Liver (tissue), 9 donors: ENCODE results near the gene ICAM3. TPM values are rescaled to one million over a fixed set of nuclear protein-coding genes. Genes with fewer than 3 reads are reported as not detected.

Experiments
- DNase-seq: peaks from one replicate; pipeline ENCODE4 v3.0.0-alpha.2; 2017; ENCODE audit warnings: low spot score
- H3K27ac ChIP-seq, 2 donors: one replicate each; pipeline ENCODE4 v1.7.0; 2013; ENCODE audit warnings: inconsistent platforms in 2 of 2, low read length in 2 of 2, control low read depth in 1 of 2, low read depth in 1 of 2, mild to moderate bottlenecking in 1 of 2
- H3K27me3 ChIP-seq, 4 donors: one replicate each; pipeline versions ENCODE4 v1.6.1 to v1.7.0; 2013; ENCODE audit warnings: low read length in 3 of 4, inconsistent platforms in 1 of 4, mild to moderate bottlenecking in 1 of 4, moderate library complexity in 1 of 4; ENCODE audit not compliant: control insufficient read depth in 4 of 4, insufficient read depth in 4 of 4
- H3K36me3 ChIP-seq, 4 donors: one replicate each; pipeline versions ENCODE4 v1.6.1 to v1.7.0; 2013; ENCODE audit warnings: low read length in 3 of 4, mild to moderate bottlenecking in 3 of 4, low read depth in 1 of 4, moderate library complexity in 1 of 4; ENCODE audit not compliant: control insufficient read depth in 4 of 4, insufficient read depth in 3 of 4
- H3K4me1 ChIP-seq, 4 donors: one replicate each; pipeline versions ENCODE4 v1.6.1 to v1.7.0; 2013; ENCODE audit warnings: low read length in 3 of 4, mild to moderate bottlenecking in 3 of 4, moderate library complexity in 1 of 4; ENCODE audit not compliant: control insufficient read depth in 4 of 4, insufficient read depth in 4 of 4
- H3K4me3 ChIP-seq, 3 donors: one replicate each; pipeline versions ENCODE4 v1.6.1 to v1.7.0; 2013; ENCODE audit warnings: low read length in 3 of 3, control low read depth in 1 of 3, low read depth in 1 of 3, mild to moderate bottlenecking in 1 of 3
- H3K9ac ChIP-seq, 2 donors: one replicate each; pipeline ENCODE4 v1.7.0; 2013; ENCODE audit warnings: low read length in 2 of 2, mild to moderate bottlenecking in 2 of 2, moderate library complexity in 2 of 2, control low read depth in 1 of 2, low read depth in 1 of 2
- H3K9me3 ChIP-seq, 4 donors: one replicate each; pipeline versions ENCODE4 v1.6.1 to v1.7.0; 2013; ENCODE audit warnings: low read length in 3 of 4; ENCODE audit not compliant: control insufficient read depth in 4 of 4
- ATF3 ChIP-seq: IDR thresholded peaks from 2 replicates; pipeline ENCODE4 v1.6.1; 2016; ENCODE audit warnings: antibody characterized with exemption
- CTCF ChIP-seq: fragments of 150-350 bp; IDR thresholded peaks from 2 replicates; pipeline ENCODE4 v1.5.1; 2017; ENCODE audit warnings: improper control_type of control experiment, low read depth, low read length; ENCODE audit not compliant: missing input control
- EGR1 ChIP-seq, 2 donors: IDR thresholded peaks; 2 replicates each; pipeline ENCODE4 v1.6.1; 2016 to 2018; ENCODE audit warnings: antibody characterized with exemption in 2 of 2, low read depth in 2 of 2
- FOXA1 ChIP-seq: IDR thresholded peaks from 2 replicates; pipeline ENCODE4 v1.6.1; 2016; ENCODE audit warnings: antibody characterized with exemption
- FOXA2 ChIP-seq: IDR thresholded peaks from 2 replicates; pipeline ENCODE4 v1.6.1; 2016; ENCODE audit warnings: antibody characterized with exemption
- GABPA ChIP-seq, 2 donors: IDR thresholded peaks in 1 of 2; conservative IDR thresholded peaks in 1 of 2; 2 replicates each; pipeline ENCODE4 v1.6.1; 2016; ENCODE audit warnings: antibody characterized with exemption in 2 of 2, mild to moderate bottlenecking in 1 of 2, moderate library complexity in 1 of 2
- HNF4A ChIP-seq, 2 donors: conservative IDR thresholded peaks; 2 replicates each; pipeline ENCODE4 v1.6.1; 2016; ENCODE audit warnings: antibody characterized with exemption in 2 of 2, mild to moderate bottlenecking in 2 of 2
- HNF4G ChIP-seq: IDR thresholded peaks from 2 replicates; pipeline ENCODE4 v1.6.1; 2016; ENCODE audit warnings: antibody characterized with exemption
- JUND ChIP-seq, 2 donors: IDR thresholded peaks; 2 replicates each; pipeline ENCODE4 v1.6.1; 2016; ENCODE audit warnings: antibody characterized with exemption in 2 of 2
- MAX ChIP-seq: IDR thresholded peaks from 2 replicates; pipeline ENCODE4 v1.6.1; 2016; ENCODE audit warnings: antibody characterized with exemption
- NR2F2 ChIP-seq: IDR thresholded peaks from 2 replicates; pipeline ENCODE4 v1.6.1; 2016; ENCODE audit warnings: antibody characterized with exemption
- RAD21 ChIP-seq, 2 donors: IDR thresholded peaks; 2 replicates each; pipeline ENCODE4 v1.6.1; 2016; ENCODE audit warnings: antibody characterized with exemption in 2 of 2, mild to moderate bottlenecking in 2 of 2
- RXRA ChIP-seq, 2 donors: IDR thresholded peaks; 2 replicates each; pipeline ENCODE4 v1.6.1; 2017 to 2018; ENCODE audit warnings: antibody characterized with exemption in 2 of 2, mild to moderate bottlenecking in 1 of 2
- SP1 ChIP-seq: IDR thresholded peaks from 2 replicates; pipeline ENCODE4 v1.6.1; 2018; ENCODE audit warnings: antibody characterized with exemption, mild to moderate bottlenecking
- TAF1 ChIP-seq: conservative IDR thresholded peaks from 2 replicates; pipeline ENCODE4 v1.6.1; 2016; ENCODE audit warnings: antibody characterized with exemption, mild to moderate bottlenecking
- YY1 ChIP-seq: IDR thresholded peaks from 2 replicates; pipeline ENCODE4 v1.6.1; 2016; ENCODE audit warnings: antibody characterized with exemption, mild to moderate bottlenecking
- ZBTB33 ChIP-seq: IDR thresholded peaks from 2 replicates; pipeline ENCODE4 v1.6.1; 2016; ENCODE audit warnings: antibody characterized with exemption
- WGBS: extraction: QIAGEN DNeasy Blood & Tissue Kit; methylation state at CpG from one replicate; pipeline ENCODE4 v1.1.7; 2013; 5-methylcytosine and 5-hydroxymethylcytosine counted together
- polyA plus RNA-seq, 2 donors: library from polyadenylated mRNA; stranded (reverse) in 1 of 2; unstranded in 1 of 2; fragments of 200-250 nt in 1 of 2; fragments of >200 nt in 1 of 2; fragmentation: Nextera tagmentation in 1 of 2; extraction: Ambion mirVana in 1 of 2; gene quantifications; one replicate each; pipeline versions ENCODE4 v1.2.1 to v1.2.3, GENCODE V29; 2013 to 2015
- total RNA-seq, 2 donors: library from RNA; depleted of rRNA; stranded (reverse); fragments of >200 nt; gene quantifications; one replicate each; pipeline ENCODE4 v1.2.3, GENCODE V29; 2014
- TF ChIP-seq, protein P1 (sequence below): IDR thresholded peaks from 2 replicates; pipeline ENCODE4 v1.6.1; 2016; ENCODE audit warnings: antibody characterized with exemption, mild to moderate bottlenecking
- donor health status: healthy.
- donor health status: healthy.
- donor health status: healthy.
- donor health status: healthy.
- donor health status: healthy.

Gene ICAM3
- total and polyA plus RNA-seq, 4 donors, result 15.9 to 62.8 (median 21.0) TPM

DNA sequence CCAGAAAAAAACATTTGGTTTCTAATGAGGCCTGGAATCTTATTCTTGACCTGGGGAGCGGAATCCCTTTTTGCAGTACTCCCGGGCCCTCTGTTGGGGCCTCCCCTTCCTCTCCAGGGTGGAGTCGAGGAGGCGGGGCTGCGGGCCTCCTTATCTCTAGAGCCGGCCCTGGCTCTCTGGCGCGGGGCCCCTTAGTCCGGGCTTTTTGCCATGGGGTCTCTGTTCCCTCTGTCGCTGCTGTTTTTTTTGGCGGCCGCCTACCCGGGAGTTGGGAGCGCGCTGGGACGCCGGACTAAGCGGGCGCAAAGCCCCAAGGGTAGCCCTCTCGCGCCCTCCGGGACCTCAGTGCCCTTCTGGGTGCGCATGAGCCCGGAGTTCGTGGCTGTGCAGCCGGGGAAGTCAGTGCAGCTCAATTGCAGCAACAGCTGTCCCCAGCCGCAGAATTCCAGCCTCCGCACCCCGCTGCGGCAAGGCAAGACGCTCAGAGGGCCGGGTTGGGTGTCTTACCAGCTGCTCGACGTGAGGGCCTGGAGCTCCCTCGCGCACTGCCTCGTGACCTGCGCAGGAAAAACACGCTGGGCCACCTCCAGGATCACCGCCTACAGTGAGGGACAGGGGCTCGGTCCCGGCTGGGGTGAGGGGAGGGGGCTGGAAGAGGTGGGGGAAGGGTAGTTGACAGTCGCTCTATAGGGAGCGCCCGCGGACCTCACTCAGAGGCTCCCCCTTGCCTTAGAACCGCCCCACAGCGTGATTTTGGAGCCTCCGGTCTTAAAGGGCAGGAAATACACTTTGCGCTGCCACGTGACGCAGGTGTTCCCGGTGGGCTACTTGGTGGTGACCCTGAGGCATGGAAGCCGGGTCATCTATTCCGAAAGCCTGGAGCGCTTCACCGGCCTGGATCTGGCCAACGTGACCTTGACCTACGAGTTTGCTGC, 52.4 kb downstream of the ICAM3 start, which contains the start of gene ICAM4:
ICAM4 (plus strand) TSS at position 153 of the 935 bp plus-strand sequence; CDS start at position 211, 58 bp downstream.
- H3K9me3 ChIP-seq, result no peaks in the 10 kb centered on the region
- peaks cover 14 to 35% (median 23%) of the 10 kb centered on the region in 4 donors for H3K36me3 ChIP-seq
- H3K4me1 ChIP-seq, result peaks cover 20 to 50% (median 35%) of the 10 kb centered on the region in 4 donors
- H3K9ac ChIP-seq, result no peak within 1 kb of the TSS
- peak; percentile 89 for DNase-seq
- peak within 1 kb of the TSS in 1 of 2 donors; percentile 26 for H3K27ac ChIP-seq
- 9% methylated on average over 59 of the region's 59 CpGs for WGBS
- peaks cover 0 to 2% (median 0%) of the 10 kb centered on the region in 4 donors for H3K27me3 ChIP-seq
- TF ChIP-seq YY1 (no peak), NR2F2 (peak; percentile 40), RXRA (IDR thresholded peaks at IDR 0.05) (peak in 1 of 2 donors; percentile 6)
- H3K4me3 ChIP-seq, result no peak within 1 kb of the TSS

- H3K4me3 ChIP-seq, result no peak overlapping the region
These were observed 54.0 kb downstream of the ICAM3 start for GRCh38 chr19:10285393-10285792.

More at GRCh38 chr19:10285393-10285792, 54.0 kb downstream of the ICAM3 start:
- H3K27ac ChIP-seq, result no peak overlapping the region
- no peak overlapping the region for H3K9ac ChIP-seq
- peaks cover 0 to 2% (median 0%) of the 10 kb centered on the region in 4 donors for H3K27me3 ChIP-seq
- 93% methylated on average over 4 of the region's 4 CpGs for WGBS
- no peak for TF ChIP-seq ATF3
- TF ChIP-seq, protein P1, sequence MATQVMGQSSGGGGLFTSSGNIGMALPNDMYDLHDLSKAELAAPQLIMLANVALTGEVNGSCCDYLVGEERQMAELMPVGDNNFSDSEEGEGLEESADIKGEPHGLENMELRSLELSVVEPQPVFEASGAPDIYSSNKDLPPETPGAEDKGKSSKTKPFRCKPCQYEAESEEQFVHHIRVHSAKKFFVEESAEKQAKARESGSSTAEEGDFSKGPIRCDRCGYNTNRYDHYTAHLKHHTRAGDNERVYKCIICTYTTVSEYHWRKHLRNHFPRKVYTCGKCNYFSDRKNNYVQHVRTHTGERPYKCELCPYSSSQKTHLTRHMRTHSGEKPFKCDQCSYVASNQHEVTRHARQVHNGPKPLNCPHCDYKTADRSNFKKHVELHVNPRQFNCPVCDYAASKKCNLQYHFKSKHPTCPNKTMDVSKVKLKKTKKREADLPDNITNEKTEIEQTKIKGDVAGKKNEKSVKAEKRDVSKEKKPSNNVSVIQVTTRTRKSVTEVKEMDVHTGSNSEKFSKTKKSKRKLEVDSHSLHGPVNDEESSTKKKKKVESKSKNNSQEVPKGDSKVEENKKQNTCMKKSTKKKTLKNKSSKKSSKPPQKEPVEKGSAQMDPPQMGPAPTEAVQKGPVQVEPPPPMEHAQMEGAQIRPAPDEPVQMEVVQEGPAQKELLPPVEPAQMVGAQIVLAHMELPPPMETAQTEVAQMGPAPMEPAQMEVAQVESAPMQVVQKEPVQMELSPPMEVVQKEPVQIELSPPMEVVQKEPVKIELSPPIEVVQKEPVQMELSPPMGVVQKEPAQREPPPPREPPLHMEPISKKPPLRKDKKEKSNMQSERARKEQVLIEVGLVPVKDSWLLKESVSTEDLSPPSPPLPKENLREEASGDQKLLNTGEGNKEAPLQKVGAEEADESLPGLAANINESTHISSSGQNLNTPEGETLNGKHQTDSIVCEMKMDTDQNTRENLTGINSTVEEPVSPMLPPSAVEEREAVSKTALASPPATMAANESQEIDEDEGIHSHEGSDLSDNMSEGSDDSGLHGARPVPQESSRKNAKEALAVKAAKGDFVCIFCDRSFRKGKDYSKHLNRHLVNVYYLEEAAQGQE, result no peak
- TF ChIP-seq RAD21 (IDR thresholded peaks at IDR 0.05), result no peak
- TF ChIP-seq YY1, result no peak
- TF ChIP-seq SP1, result no peak
- no peak for TF ChIP-seq CTCF
- TF ChIP-seq FOXA1, result no peak
- no peak for TF ChIP-seq JUND (IDR thresholded peaks at IDR 0.05)
- no peak for TF ChIP-seq EGR1 (IDR thresholded peaks at IDR 0.05; ENCODE audit: low read depth in 2 of 2)
- TF ChIP-seq NR2F2, result no peak
- no peak for TF ChIP-seq HNF4G
- no peak for TF ChIP-seq GABPA (IDR thresholded peaks at IDR 0.05 in 1 of 2, conservative IDR thresholded peaks at IDR 0.05 in 1 of 2)
- no peak for TF ChIP-seq TAF1
- TF ChIP-seq HNF4A (conservative IDR thresholded peaks at IDR 0.05), result no peak
- no peak for TF ChIP-seq FOXA2
- no peak for TF ChIP-seq ZBTB33
- TF ChIP-seq RXRA (IDR thresholded peaks at IDR 0.05), result no peak
- TF ChIP-seq MAX, result no peak
- H3K4me1 ChIP-seq, result peaks cover 7 to 33% (median 21%) of the 10 kb centered on the region in 4 donors
- H3K9me3 ChIP-seq, result no peaks in the 10 kb centered on the region
- H3K36me3 ChIP-seq, result peaks cover 14 to 45% (median 28%) of the 10 kb centered on the region in 4 donors
- no peak for DNase-seq
